GM23248 (cell line): ENCODE measurements around the gene SBF2.

Experiments
- EZH2 ChIP-seq: fragments of 200-600 bp; sonication (generic); IDR thresholded peaks from 2 replicates; pipeline ENCODE4 v1.6.1; 2018; ENCODE audit warnings: antibody characterized with exemption, mild to moderate bottlenecking; ENCODE audit not compliant: insufficient read depth, poor library complexity, severe bottlenecking
- EZH2phosphoT487 ChIP-seq: fragments of 200-600 bp; sonication (generic); IDR thresholded peaks from 2 replicates; pipeline ENCODE4 v1.6.1; 2018; ENCODE audit warnings: antibody characterized with exemption, moderate library complexity, mild to moderate bottlenecking, low read depth; ENCODE audit not compliant: insufficient read depth

GRCh38 chr11:10038521-10039302 is 255.3 kb downstream of the SBF2 start:
- TF ChIP-seq EZH2 = no peak
- no peak for TF ChIP-seq EZH2phosphoT487
